COLO668 (cell line): ENCODE results near the gene SLC1A5.
A peak's percentile ranks its signal among the peaks of the same experiment; 100 is the strongest.
"Not testable (repeated sequence)": the region's sequence is repeated elsewhere in the genome, so short reads cannot be mapped to it uniquely, and the experiment has no call there.

ENCODE experiments used
- DNase-seq: peaks from one replicate; lab custom pipeline; 2025; ENCODE audit not compliant: unreplicated experiment; lab: John Stamatoyannopoulos, UW

The SLC1A5 gene

GRCh38 chr19:46788262-46788967 lies at the start of gene SLC1A5:
SLC1A5 (minus strand) TSS chr19:46788594; CDS start chr19:46787965, 629 bp downstream.
- DNase-seq, result peak; percentile 97

- DNase-seq, result no peak
These were observed 49.8 kb upstream of the SLC1A5 start for GRCh38 chr19:46838160-46838559.

- no peak for DNase-seq
These were observed 46.6 kb upstream of the SLC1A5 start for GRCh38 chr19:46834984-46835383.

- no peak for DNase-seq
These were observed 45.7 kb upstream of the SLC1A5 start for GRCh38 chr19:46834121-46834520.

- no peak for DNase-seq
These were observed 42.5 kb upstream of the SLC1A5 start for GRCh38 chr19:46830864-46831263.

GRCh38 chr19:46828484-46828883 lies 40.1 kb upstream of the SLC1A5 start:
- no peak for DNase-seq

- no peak for DNase-seq
These were observed 37.3 kb upstream of the SLC1A5 start for GRCh38 chr19:46825731-46826055.

GRCh38 chr19:46824890-46825730 lies 36.7 kb upstream of the SLC1A5 start:
- peak; percentile 12 for DNase-seq

GRCh38 chr19:46823049-46823448 lies 34.7 kb upstream of the SLC1A5 start:
- DNase-seq, result no peak

GRCh38 chr19:46822410-46822787 lies 34.0 kb upstream of the SLC1A5 start:
- not testable (repeated sequence) for DNase-seq

GRCh38 chr19:46821512-46822409 lies 33.4 kb upstream of the SLC1A5 start:
- DNase-seq, result peak; percentile 57

GRCh38 chr19:46818812-46819211 lies 30.4 kb upstream of the SLC1A5 start:
- DNase-seq, result no peak

- no peak for DNase-seq
These were observed 27.6 kb upstream of the SLC1A5 start for GRCh38 chr19:46815833-46816627.

- peak; percentile 68 for DNase-seq
These were observed 25.5 kb upstream of the SLC1A5 start for GRCh38 chr19:46813839-46814358.

- peak; percentile 13 for DNase-seq
These were observed 24.8 kb upstream of the SLC1A5 start for GRCh38 chr19:46812977-46813838.

- no peak for DNase-seq
These were observed 21.3 kb upstream of the SLC1A5 start for GRCh38 chr19:46809534-46810272.

GRCh38 chr19:46806656-46807055 lies 18.3 kb upstream of the SLC1A5 start:
- DNase-seq, result no peak

- DNase-seq, result not testable (repeated sequence)
These were observed 16.0 kb upstream of the SLC1A5 start for GRCh38 chr19:46804432-46804831.

GRCh38 chr19:46803555-46803954 lies 15.2 kb upstream of the SLC1A5 start:
- DNase-seq, result no peak
